ENCODE data around the gene USP2.

The USP2 gene

GRCh38 chr11:119400860-119401259, 19.4 kb upstream of the USP2 start:
- Histone ChIP-seq H3K27ac (no peak overlapping the region), H3K4me3 (no peak overlapping the region), H3K36me3 (no peaks in the 10 kb centered on the region), H3K27me3 (no peaks in the 10 kb centered on the region), H3K4me1 (no peaks in the 10 kb centered on the region), H3K9me3 (peaks cover 5 to 24% (median 6%) of the 10 kb centered on the region in 3 donors)
- intact Hi-C loops (cut with DNase I; ENCODE audit: low total_unique reads) = no loop called here
- TF ChIP-seq CTCF (IDR thresholded peaks at IDR 0.05) = no peak
- DNase-seq = no peak

GRCh38 chr11:119397740-119398139, 16.2 kb upstream of the USP2 start:
- Histone ChIP-seq H3K27ac (no peak overlapping the region), H3K9me3 (peaks cover 5 to 24% (median 6%) of the 10 kb centered on the region in 3 donors), H3K27me3 (no peaks in the 10 kb centered on the region), H3K4me3 (no peak overlapping the region), H3K4me1 (no peaks in the 10 kb centered on the region), H3K36me3 (no peaks in the 10 kb centered on the region)
- no peak for TF ChIP-seq CTCF (IDR thresholded peaks at IDR 0.05)
- no peak for DNase-seq
- intact Hi-C loops (cut with DNase I; ENCODE audit: low total_unique reads) = no loop called here

GRCh38 chr11:119396835-119397234, 15.3 kb upstream of the USP2 start:
- Histone ChIP-seq H3K27me3 (no peaks in the 10 kb centered on the region), H3K4me1 (no peaks in the 10 kb centered on the region), H3K27ac (no peak overlapping the region), H3K9me3 (peaks cover 5 to 24% (median 6%) of the 10 kb centered on the region in 3 donors), H3K36me3 (no peaks in the 10 kb centered on the region), H3K4me3 (no peak overlapping the region)
- DNase-seq = no peak
- intact Hi-C loops (cut with DNase I; ENCODE audit: low total_unique reads) = no loop called here
- no peak for TF ChIP-seq CTCF (IDR thresholded peaks at IDR 0.05)

- no peak overlapping the region for H3K27ac ChIP-seq
- no peaks in the 10 kb centered on the region for H3K27me3 ChIP-seq
- intact Hi-C loops (cut with DNase I; ENCODE audit: low total_unique reads) = no loop called here
- no peak for DNase-seq
- H3K9me3 ChIP-seq = no peaks in the 10 kb centered on the region
- H3K4me1 ChIP-seq = no peaks in the 10 kb centered on the region
- H3K4me3 ChIP-seq = no peak overlapping the region
- no peaks in the 10 kb centered on the region for H3K36me3 ChIP-seq
- TF ChIP-seq CTCF (IDR thresholded peaks at IDR 0.05) = no peak
Measured at GRCh38 chr11:119391275-119391674, 9.8 kb upstream of the USP2 start.

- intact Hi-C loops (cut with DNase I; ENCODE audit: low total_unique reads) = no loop called here
- Histone ChIP-seq H3K9me3 (no peaks in the 10 kb centered on the region), H3K4me3 (no peak overlapping the region), H3K27ac (no peak overlapping the region), H3K36me3 (no peaks in the 10 kb centered on the region), H3K27me3 (no peaks in the 10 kb centered on the region), H3K4me1 (no peaks in the 10 kb centered on the region)
- no peak for TF ChIP-seq CTCF (IDR thresholded peaks at IDR 0.05)
- DNase-seq = no peak
Measured at GRCh38 chr11:119389611-119390254, 8.2 kb upstream of the USP2 start.

- H3K27ac ChIP-seq = no peak overlapping the region
Measured at GRCh38 chr11:119388103-119388502, 6.6 kb upstream of the USP2 start.

More at GRCh38 chr11:119388103-119388502, 6.6 kb upstream of the USP2 start:
- H3K36me3 ChIP-seq = no peaks in the 10 kb centered on the region
- H3K27me3 ChIP-seq = no peaks in the 10 kb centered on the region
- H3K4me3 ChIP-seq = no peak overlapping the region
- no peaks in the 10 kb centered on the region for H3K9me3 ChIP-seq
- no peak for TF ChIP-seq CTCF (IDR thresholded peaks at IDR 0.05)
- DNase-seq = no peak
- H3K4me1 ChIP-seq = no peaks in the 10 kb centered on the region
- intact Hi-C loops (cut with DNase I; ENCODE audit: low total_unique reads) = no loop called here
